ENCODE measurements around the gene KLHL1. TPM values are rescaled to one million over a fixed set of nuclear protein-coding genes. Genes with fewer than 3 reads are reported as not detected.

The KLHL1 gene
- total RNA-seq, 1 donor from 2014 or later = not detected

DNA sequence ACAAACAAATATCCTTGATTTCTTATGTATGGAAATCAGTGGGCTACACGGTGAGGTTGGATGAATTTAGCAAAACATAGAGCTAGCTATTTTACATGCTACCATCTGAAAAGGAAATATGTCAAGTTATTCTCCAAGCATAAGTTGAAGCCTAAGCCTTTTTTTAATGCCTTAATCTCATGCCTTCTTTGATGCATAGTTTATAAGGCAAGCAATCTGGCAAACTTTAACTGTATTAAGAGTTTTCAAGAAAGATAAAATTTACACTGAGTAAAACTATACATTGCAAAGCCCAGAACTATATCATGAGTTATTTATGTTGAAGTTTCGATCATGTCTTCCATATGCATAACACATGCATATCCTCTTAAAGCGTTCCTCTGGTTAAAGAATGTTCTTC, 85.6 kb downstream of the KLHL1 start:
- no peaks in the 10 kb centered on the region for H3K36me3 ChIP-seq
- DNase-seq (ENCODE audit: extremely low spot score in 2 of 2) = no peak
- TF ChIP-seq POLR2A (IDR thresholded peaks at IDR 0.05) = no peak
- no peak for TF ChIP-seq POLR2AphosphoS5 (IDR thresholded peaks at IDR 0.05; ENCODE audit: insufficient read depth in 1 of 2, low read depth in 1 of 2)
- TF ChIP-seq, protein P1, sequence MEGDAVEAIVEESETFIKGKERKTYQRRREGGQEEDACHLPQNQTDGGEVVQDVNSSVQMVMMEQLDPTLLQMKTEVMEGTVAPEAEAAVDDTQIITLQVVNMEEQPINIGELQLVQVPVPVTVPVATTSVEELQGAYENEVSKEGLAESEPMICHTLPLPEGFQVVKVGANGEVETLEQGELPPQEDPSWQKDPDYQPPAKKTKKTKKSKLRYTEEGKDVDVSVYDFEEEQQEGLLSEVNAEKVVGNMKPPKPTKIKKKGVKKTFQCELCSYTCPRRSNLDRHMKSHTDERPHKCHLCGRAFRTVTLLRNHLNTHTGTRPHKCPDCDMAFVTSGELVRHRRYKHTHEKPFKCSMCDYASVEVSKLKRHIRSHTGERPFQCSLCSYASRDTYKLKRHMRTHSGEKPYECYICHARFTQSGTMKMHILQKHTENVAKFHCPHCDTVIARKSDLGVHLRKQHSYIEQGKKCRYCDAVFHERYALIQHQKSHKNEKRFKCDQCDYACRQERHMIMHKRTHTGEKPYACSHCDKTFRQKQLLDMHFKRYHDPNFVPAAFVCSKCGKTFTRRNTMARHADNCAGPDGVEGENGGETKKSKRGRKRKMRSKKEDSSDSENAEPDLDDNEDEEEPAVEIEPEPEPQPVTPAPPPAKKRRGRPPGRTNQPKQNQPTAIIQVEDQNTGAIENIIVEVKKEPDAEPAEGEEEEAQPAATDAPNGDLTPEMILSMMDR (IDR thresholded peaks at IDR 0.05) = no peak
- H3K4me3 ChIP-seq = no peak overlapping the region
- intact Hi-C loops (cut with DNase I) = no loop called here
- H3K27ac ChIP-seq = no peak overlapping the region
- no peaks in the 10 kb centered on the region for H3K9me3 ChIP-seq
- H3K4me1 ChIP-seq = no peaks in the 10 kb centered on the region
- no peaks in the 10 kb centered on the region for H3K27me3 ChIP-seq

DNA sequence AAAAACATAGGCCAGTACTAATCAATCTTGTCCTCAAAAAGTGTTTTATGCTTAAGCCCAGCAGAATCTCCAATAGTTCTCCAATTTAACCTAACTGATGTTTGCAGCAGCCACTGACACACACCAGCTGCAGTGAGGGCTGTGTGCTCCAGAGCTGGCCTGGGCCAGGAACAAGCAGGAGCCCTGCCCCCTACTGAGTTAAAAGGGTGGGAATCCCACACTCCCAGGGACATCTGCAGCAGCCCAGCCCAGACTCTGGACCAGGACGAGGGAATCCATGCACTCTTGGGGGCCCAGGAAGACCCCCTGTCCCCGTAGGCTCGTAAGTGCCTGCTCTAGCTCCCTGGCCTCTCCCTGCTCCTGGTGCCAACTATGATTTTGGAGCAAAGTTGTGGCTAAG, 92.1 kb downstream of the KLHL1 start:
- DNase-seq (ENCODE audit: extremely low spot score in 2 of 2) = no peak
- Histone ChIP-seq H3K4me1 (no peaks in the 10 kb centered on the region), H3K27ac (no peak overlapping the region), H3K27me3 (no peaks in the 10 kb centered on the region), H3K9me3 (no peaks in the 10 kb centered on the region), H3K36me3 (no peaks in the 10 kb centered on the region), H3K4me3 (no peak overlapping the region)
- TF ChIP-seq POLR2AphosphoS5 (IDR thresholded peaks at IDR 0.05; ENCODE audit: insufficient read depth in 1 of 2, low read depth in 1 of 2) (no peak), POLR2A (IDR thresholded peaks at IDR 0.05) (no peak)
- TF ChIP-seq, protein P1 (IDR thresholded peaks at IDR 0.05) = no peak
- intact Hi-C loops (cut with DNase I) = no loop called here

DNA sequence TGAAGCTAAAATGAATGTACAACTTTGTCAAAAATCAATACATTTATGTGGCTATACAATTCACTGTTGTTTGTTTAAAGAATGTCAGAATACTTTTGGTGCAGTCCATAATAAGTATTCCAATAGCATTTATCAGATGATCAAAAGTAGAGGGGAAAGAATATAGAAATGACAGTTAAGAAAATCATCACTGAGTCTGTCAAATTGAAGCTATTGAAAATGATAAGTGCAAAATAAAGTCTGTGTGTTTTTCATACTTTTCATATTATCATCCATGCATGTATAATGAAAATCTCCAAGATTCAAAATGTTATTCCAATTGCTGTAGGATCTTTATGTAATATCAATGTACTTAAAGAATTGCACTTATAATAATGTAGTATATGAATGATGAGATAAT, 93.9 kb downstream of the KLHL1 start:
- Histone ChIP-seq H3K9me3 (no peaks in the 10 kb centered on the region), H3K4me3 (no peak overlapping the region), H3K27me3 (no peaks in the 10 kb centered on the region), H3K36me3 (no peaks in the 10 kb centered on the region), H3K4me1 (no peaks in the 10 kb centered on the region), H3K27ac (no peak overlapping the region)
- DNase-seq (ENCODE audit: extremely low spot score in 2 of 2) = no peak
- intact Hi-C loops (cut with DNase I) = no loop called here
- TF ChIP-seq POLR2A (IDR thresholded peaks at IDR 0.05) (no peak), POLR2AphosphoS5 (IDR thresholded peaks at IDR 0.05; ENCODE audit: insufficient read depth in 1 of 2, low read depth in 1 of 2) (no peak)
- TF ChIP-seq, protein P1 (IDR thresholded peaks at IDR 0.05) = no peak

DNA sequence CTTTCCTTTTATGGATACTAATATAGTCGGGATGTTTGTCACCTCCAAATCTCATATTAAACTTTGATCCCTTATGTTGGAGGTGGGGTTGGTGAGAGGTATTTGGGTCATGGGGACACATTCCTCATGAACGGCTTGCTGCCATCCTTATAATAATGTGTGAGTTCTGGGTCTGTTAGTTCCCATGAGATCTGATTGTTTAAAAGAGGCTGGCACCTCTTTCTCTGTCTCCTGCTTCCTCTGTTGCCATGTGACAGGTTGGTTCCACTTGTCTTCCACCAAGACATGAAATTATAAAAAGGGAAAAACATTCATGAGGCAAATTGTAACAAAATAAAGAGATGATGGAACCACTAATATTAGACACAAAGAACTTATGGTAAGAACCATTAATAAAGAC, 108.4 kb downstream of the KLHL1 start:
- H3K27ac ChIP-seq = no peak overlapping the region
- no peaks in the 10 kb centered on the region for H3K9me3 ChIP-seq
- TF ChIP-seq, protein P1 (IDR thresholded peaks at IDR 0.05) = no peak
- no peak for TF ChIP-seq POLR2AphosphoS5 (IDR thresholded peaks at IDR 0.05; ENCODE audit: insufficient read depth in 1 of 2, low read depth in 1 of 2)
- no peak for TF ChIP-seq POLR2A (IDR thresholded peaks at IDR 0.05)
- H3K4me3 ChIP-seq = no peak overlapping the region
- no peaks in the 10 kb centered on the region for H3K4me1 ChIP-seq
- no peaks in the 10 kb centered on the region for H3K27me3 ChIP-seq
- DNase-seq (ENCODE audit: extremely low spot score in 2 of 2) = no peak
- H3K36me3 ChIP-seq = no peaks in the 10 kb centered on the region
- intact Hi-C loops (cut with DNase I) = no loop called here

DNA sequence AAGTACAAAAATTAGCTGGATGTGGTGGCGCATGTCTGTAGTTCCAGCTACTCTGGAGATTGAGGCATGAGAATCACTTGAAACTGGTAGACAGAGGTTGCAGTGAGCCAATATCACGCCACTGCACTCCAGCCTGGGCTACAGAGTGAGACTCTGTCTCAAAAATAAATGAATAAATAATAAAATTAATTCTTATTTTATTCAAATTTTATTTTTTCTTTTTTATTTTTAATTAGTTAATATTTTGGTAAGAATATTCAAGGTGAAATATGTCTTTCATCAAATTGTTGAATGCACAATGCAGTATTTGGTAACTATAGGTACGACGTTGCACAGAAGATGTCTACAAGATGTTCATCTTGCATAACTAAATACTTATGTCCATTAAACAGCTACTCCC, 111.2 kb downstream of the KLHL1 start:
- Histone ChIP-seq H3K4me1 (no peaks in the 10 kb centered on the region), H3K27ac (no peak overlapping the region), H3K4me3 (no peak overlapping the region), H3K27me3 (no peaks in the 10 kb centered on the region), H3K9me3 (no peaks in the 10 kb centered on the region), H3K36me3 (no peaks in the 10 kb centered on the region)
- intact Hi-C loops (cut with DNase I) = no loop called here
- TF ChIP-seq, protein P1 (IDR thresholded peaks at IDR 0.05) = no peak
- no peak for TF ChIP-seq POLR2AphosphoS5 (IDR thresholded peaks at IDR 0.05; ENCODE audit: insufficient read depth in 1 of 2, low read depth in 1 of 2)
- no peak for TF ChIP-seq POLR2A (IDR thresholded peaks at IDR 0.05)
- no peak for DNase-seq (ENCODE audit: extremely low spot score in 2 of 2)

Data from vagina (tissue), 2 donors.